Vagina (tissue), 2 donors: ENCODE measurements around the gene GNB2. TPM values are rescaled to one million over a fixed set of nuclear protein-coding genes. Genes with fewer than 3 reads are reported as not detected.
"Not testable (repeated sequence)": the region's sequence is repeated elsewhere in the genome, so short reads cannot be mapped to it uniquely, and the experiment has no call there.

Source experiments
- DNase-seq, 2 donors: peaks; one replicate each; pipeline ENCODE4 v3.0.0-alpha.2; 2017; ENCODE audit errors: extremely low spot score in 2 of 2
- H3K27ac ChIP-seq: fragments of 200-600 bp; sonication (generic); one replicate; pipeline ENCODE4 v1.5.1; 2019
- H3K27me3 ChIP-seq: fragments of 200-600 bp; sonication (generic); one replicate; pipeline ENCODE4 v1.5.1; 2019
- H3K36me3 ChIP-seq, 2 donors: fragments of 200-600 bp; sonication (generic); one replicate each; pipeline ENCODE4 v1.5.1; 2017 to 2019
- H3K4me1 ChIP-seq: fragments of 200-600 bp; sonication (generic); one replicate; pipeline ENCODE4 v1.5.1; 2019
- H3K4me3 ChIP-seq, 2 donors: fragments of 200-600 bp; sonication (generic); 1 replicate in 1 of 2; 2 replicates in 1 of 2; pipeline ENCODE4 v1.5.1; 2016 to 2019
- H3K9me3 ChIP-seq: fragments of 200-600 bp; sonication (generic); one replicate; pipeline ENCODE4 v1.5.1; 2019
- POLR2A ChIP-seq, 2 donors: fragments of 450-650 bp; IDR thresholded peaks; one replicate each; pipeline ENCODE4 v1.6.1; 2017; ENCODE audit warnings: antibody characterized with exemption in 2 of 2, mild to moderate bottlenecking in 2 of 2, moderate library complexity in 2 of 2
- POLR2AphosphoS5 ChIP-seq, 2 donors: sonication (generic); formaldehyde crosslinking; IDR thresholded peaks; one replicate each; pipeline ENCODE4 v1.9.0; 2017; ENCODE audit warnings: antibody characterized with exemption in 2 of 2, mild to moderate bottlenecking in 2 of 2, low read depth in 1 of 2; ENCODE audit not compliant: insufficient read depth in 1 of 2
- intact Hi-C: fragments of 100-400 bp; cut with DNase I; formaldehyde crosslinking; loops from one replicate; pipeline ENCODE4 v1.15.1; 2023
- total RNA-seq: library from RNA; depleted of rRNA; stranded (reverse); fragments of >200 nt; gene quantifications from one replicate; pipeline ENCODE4 v1.2.3, GENCODE V29; 2016
- TF ChIP-seq, protein P1 (sequence below), 3 experiments: fragments of 450-650 bp in 2 of 3; fragments of 200-600 bp in 1 of 3; sonication (generic) in 1 of 3; IDR thresholded peaks; one replicate each; pipeline ENCODE4 v1.5.1; 2017 to 2019; ENCODE audit warnings: antibody characterized with exemption in 3 of 3, mild to moderate bottlenecking in 2 of 3, moderate library complexity in 2 of 3

GNB2 gene
- total RNA-seq, 1 donor from 2014 or later: 283 TPM

DNA sequence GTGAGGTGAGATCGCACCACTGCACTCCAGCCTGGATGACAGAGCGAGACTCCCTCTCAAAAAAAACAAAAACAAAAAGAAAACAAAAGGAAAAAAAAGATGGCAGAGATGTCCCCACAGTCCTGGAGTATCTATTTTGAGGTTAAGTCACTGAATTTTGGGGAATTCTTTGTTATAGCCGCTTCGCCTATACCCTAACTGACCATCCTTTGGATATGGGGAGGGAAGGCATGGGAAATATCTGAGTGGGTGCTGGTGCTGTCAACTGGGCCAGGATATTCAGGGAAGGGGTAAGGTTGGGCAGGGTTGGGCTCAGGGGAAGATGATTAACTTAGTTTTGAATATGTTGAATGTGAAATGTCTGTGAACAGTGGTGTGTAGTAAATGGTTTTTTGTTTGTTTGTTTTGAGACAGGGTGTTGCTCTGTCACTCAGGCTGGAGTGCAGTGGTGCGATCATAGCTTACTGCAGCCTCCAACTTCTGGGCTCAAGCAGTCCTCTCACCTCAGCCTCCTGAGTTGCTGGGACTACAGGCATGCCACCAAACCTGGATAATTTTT, 8.3 kb upstream of the GNB2 start:
- Histone ChIP-seq H3K4me3 (no peak overlapping the region), H3K9me3 (no peaks in the 10 kb centered on the region), H3K4me1 (no peaks in the 10 kb centered on the region), H3K27me3 (no peaks in the 10 kb centered on the region), H3K36me3 (no peaks in the 10 kb centered on the region), H3K27ac (no peak overlapping the region)
- TF ChIP-seq, protein P1, sequence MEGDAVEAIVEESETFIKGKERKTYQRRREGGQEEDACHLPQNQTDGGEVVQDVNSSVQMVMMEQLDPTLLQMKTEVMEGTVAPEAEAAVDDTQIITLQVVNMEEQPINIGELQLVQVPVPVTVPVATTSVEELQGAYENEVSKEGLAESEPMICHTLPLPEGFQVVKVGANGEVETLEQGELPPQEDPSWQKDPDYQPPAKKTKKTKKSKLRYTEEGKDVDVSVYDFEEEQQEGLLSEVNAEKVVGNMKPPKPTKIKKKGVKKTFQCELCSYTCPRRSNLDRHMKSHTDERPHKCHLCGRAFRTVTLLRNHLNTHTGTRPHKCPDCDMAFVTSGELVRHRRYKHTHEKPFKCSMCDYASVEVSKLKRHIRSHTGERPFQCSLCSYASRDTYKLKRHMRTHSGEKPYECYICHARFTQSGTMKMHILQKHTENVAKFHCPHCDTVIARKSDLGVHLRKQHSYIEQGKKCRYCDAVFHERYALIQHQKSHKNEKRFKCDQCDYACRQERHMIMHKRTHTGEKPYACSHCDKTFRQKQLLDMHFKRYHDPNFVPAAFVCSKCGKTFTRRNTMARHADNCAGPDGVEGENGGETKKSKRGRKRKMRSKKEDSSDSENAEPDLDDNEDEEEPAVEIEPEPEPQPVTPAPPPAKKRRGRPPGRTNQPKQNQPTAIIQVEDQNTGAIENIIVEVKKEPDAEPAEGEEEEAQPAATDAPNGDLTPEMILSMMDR (IDR thresholded peaks at IDR 0.05): no peak
- no peak for TF ChIP-seq POLR2AphosphoS5 (IDR thresholded peaks at IDR 0.05; ENCODE audit: insufficient read depth in 1 of 2, low read depth in 1 of 2)
- no peak for TF ChIP-seq POLR2A (IDR thresholded peaks at IDR 0.05)
- intact Hi-C loops: no loop called here
- no peak for DNase-seq

DNA sequence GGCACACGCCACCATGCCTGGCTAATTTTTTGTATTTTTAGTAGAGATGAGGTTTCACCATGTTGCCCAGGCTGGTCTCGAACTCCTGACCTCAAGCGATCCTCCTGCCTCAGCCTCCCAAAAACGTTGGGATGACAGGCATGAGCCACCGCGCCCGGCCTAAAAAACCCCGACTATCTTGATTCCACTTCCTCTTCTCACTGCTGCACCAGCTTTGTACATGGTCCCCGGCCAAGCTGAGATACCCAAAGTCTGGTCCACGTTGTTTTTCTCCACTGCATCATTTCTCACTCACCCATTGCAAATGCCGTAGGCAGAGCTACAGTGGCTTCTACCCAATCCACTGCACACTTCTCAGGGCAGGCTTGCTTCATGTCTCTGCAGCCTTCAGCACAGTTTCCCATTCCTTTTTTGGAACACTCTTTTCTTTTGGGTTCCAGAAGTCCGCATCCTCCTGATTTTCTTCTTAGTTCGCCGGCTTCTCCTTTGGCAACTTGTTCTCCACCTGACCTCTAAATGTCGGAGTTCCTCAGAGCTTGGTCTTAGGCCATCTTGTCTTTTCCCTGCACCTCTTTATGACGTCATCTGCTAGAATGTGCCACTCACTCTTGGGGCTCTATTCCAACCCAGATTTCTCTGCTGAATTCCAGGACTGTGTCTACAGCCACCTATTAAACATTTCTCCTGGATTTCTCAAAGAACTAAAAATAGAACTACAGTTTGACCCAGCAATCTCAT, 6.0 kb upstream of the GNB2 start:
- Histone ChIP-seq H3K36me3 (no peaks in the 10 kb centered on the region), H3K27me3 (no peaks in the 10 kb centered on the region), H3K4me1 (no peaks in the 10 kb centered on the region), H3K4me3 (no peak overlapping the region), H3K9me3 (no peaks in the 10 kb centered on the region), H3K27ac (no peak overlapping the region)
- intact Hi-C loops: no loop called here
- TF ChIP-seq POLR2AphosphoS5 (IDR thresholded peaks at IDR 0.05; ENCODE audit: insufficient read depth in 1 of 2, low read depth in 1 of 2): no peak
- no peak for DNase-seq

DNA sequence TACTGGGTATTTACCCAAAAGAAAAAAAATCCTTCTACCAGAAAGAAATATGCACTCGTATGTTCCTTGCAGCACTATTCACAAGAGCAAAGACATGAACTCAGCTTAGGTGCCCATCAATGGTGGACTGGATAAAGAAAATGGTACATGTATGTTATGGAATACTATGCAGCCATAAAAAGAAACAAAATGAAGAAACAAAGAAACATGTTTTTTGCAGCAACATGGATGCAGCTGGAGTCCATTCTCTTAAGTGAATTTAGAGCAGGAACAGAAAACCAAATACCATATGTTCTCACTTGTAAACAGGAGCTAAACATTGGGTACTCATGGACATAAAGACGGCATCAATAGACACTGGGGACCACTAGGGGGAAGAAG, 5.5 kb upstream of the GNB2 start:
- Histone ChIP-seq H3K4me3 (no peak overlapping the region), H3K36me3 (no peaks in the 10 kb centered on the region), H3K27me3 (no peaks in the 10 kb centered on the region), H3K9me3 (no peaks in the 10 kb centered on the region), H3K27ac (no peak overlapping the region), H3K4me1 (peaks cover 4% of the 10 kb centered on the region)
- TF ChIP-seq POLR2AphosphoS5 (IDR thresholded peaks at IDR 0.05; ENCODE audit: insufficient read depth in 1 of 2, low read depth in 1 of 2) (no peak), POLR2A (IDR thresholded peaks at IDR 0.05) (no peak)
- TF ChIP-seq, protein P1 (IDR thresholded peaks at IDR 0.05): no peak
- no peak for DNase-seq
- intact Hi-C loops: no loop called here

DNA sequence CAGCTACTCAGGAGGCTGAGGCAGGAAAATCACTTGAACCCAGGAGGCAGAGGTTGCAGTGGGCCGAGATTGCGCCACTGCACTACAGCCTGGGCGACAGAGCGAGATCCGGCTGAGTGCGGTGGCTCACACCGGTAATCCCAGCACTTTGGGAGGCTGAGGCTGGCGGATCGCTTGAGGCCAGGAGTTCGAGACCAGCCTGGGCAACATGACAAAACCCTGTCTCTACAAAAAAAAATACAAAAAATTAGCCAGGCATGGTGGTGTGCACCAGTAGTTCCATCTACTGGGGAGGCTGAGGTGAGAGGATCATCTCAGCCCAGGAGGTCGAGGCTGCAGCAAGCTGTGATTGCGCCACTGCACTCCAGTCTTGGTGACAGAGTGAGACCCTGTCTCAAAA, 4.4 kb upstream of the GNB2 start:
- H3K36me3 ChIP-seq, H3K27ac ChIP-seq, H3K27me3 ChIP-seq, H3K4me1 ChIP-seq, DNase-seq, H3K4me3 ChIP-seq, intact Hi-C loops, H3K9me3 ChIP-seq: not testable (repeated sequence)

DNA sequence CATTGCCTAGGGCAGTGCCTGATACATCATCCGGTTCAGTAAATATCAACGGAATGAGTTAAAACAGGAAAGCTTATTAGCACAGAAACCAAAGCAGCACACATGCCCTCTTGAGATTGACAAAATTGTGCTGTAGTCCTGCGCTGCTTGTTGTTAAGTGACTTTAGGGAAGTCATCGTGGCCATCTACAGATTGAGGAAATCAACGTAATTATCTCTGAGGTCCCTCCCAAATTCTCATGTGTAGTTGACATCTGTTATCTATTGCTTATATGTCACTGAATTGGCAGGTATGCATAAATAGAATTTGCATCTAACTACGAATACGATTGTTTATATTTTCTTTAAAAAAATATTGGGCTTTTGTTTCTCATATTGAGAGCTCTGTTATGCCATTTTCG, 3.5 kb upstream of the GNB2 start:
- intact Hi-C loops: loop anchor here (5.0 to 10.0 kb wide), 2 partner anchors 83 to 195 kb away; partner anchors contain the start of genes FBXO24, LRCH4 and TSC22D4
- TF ChIP-seq, protein P1 (IDR thresholded peaks at IDR 0.05): no peak
- Histone ChIP-seq H3K4me3 (no peak overlapping the region), H3K27me3 (no peaks in the 10 kb centered on the region), H3K4me1 (peaks cover 4% of the 10 kb centered on the region), H3K27ac (no peak overlapping the region), H3K9me3 (no peaks in the 10 kb centered on the region), H3K36me3 (no peaks in the 10 kb centered on the region)
- no peak for DNase-seq
